ENCODE measurements around the gene BBIP1.

Gene BBIP1

GRCh38 chr10:110861930-110862649 lies 56.9 kb downstream of the BBIP1 start:
- no peak for DNase-seq (ENCODE audit: low read depth)

GRCh38 chr10:110861476-110861875 lies 57.5 kb downstream of the BBIP1 start:
- no peak for DNase-seq (ENCODE audit: low read depth)

- no peak for DNase-seq (ENCODE audit: low read depth)
These were observed 58.3 kb downstream of the BBIP1 start for GRCh38 chr10:110860576-110861241.

GRCh38 chr10:110859973-110860376 lies 59.0 kb downstream of the BBIP1 start:
- DNase-seq (ENCODE audit: low read depth), result no peak

GRCh38 chr10:110859206-110859972 lies 59.6 kb downstream of the BBIP1 start:
- no peak for DNase-seq (ENCODE audit: low read depth)

GRCh38 chr10:110858297-110858934 lies 60.6 kb downstream of the BBIP1 start:
- no peak for DNase-seq (ENCODE audit: low read depth)

GRCh38 chr10:110857265-110858171 lies 61.5 kb downstream of the BBIP1 start:
- no peak for DNase-seq (ENCODE audit: low read depth)

GRCh38 chr10:110853921-110854605 lies 64.9 kb downstream of the BBIP1 start:
- DNase-seq (ENCODE audit: low read depth), result no peak

GRCh38 chr10:110852947-110853346 lies 66.0 kb downstream of the BBIP1 start:
- no peak for DNase-seq (ENCODE audit: low read depth)

- no peak for DNase-seq (ENCODE audit: low read depth)
These were observed 66.6 kb downstream of the BBIP1 start for GRCh38 chr10:110852255-110852896.

- DNase-seq (ENCODE audit: low read depth), result no peak
These were observed 67.9 kb downstream of the BBIP1 start for GRCh38 chr10:110851020-110851612.

- no peak for DNase-seq (ENCODE audit: low read depth)
These were observed 68.9 kb downstream of the BBIP1 start for GRCh38 chr10:110850099-110850498.
